DND-41 (cell line): ENCODE results near the gene SAMD11.

ENCODE experiments used
- ATAC-seq: fragments of 200-7000 bp; cut with Tn5 transposase; 3 replicates; pipeline ENCODE4 v1.9.1; 2021; ENCODE audit warnings: low read depth; ENCODE audit not compliant: insufficient read depth
- DNase-seq: peaks from one replicate; pipeline ENCODE4 v3.0.0-alpha.2; 2020
- H2AFZ ChIP-seq: 2 replicates; pipeline ENCODE4 v1.6.0; 2012; ENCODE audit warnings: low read depth, low read length
- H3K27ac ChIP-seq: 2 replicates; pipeline ENCODE4 v1.5.1; 2012; ENCODE audit warnings: low read length, inconsistent platforms
- H3K27me3 ChIP-seq: fragments of 200-600 bp; sonication (generic); 2 replicates; pipeline ENCODE4 v1.6.0; 2012; ENCODE audit warnings: low read length, mild to moderate bottlenecking, inconsistent platforms; ENCODE audit not compliant: insufficient read depth, poor library complexity
- H3K36me3 ChIP-seq: 2 replicates; pipeline ENCODE4 v1.5.1; 2012; ENCODE audit warnings: low read length, inconsistent platforms; ENCODE audit not compliant: insufficient read depth
- H3K4me1 ChIP-seq: 2 replicates; pipeline ENCODE4 v1.5.1; 2012; ENCODE audit warnings: mild to moderate bottlenecking, low read length; ENCODE audit not compliant: insufficient read depth
- H3K4me2 ChIP-seq: 2 replicates; pipeline ENCODE4 v1.6.0; 2012; ENCODE audit warnings: mild to moderate bottlenecking, moderate library complexity, low read length, inconsistent platforms; ENCODE audit not compliant: insufficient read depth
- H3K4me3 ChIP-seq, 2 experiments: fragments of 200-600 bp in 1 of 2; shearing (Covaris generic) in 1 of 2; 2 replicates each; pipeline ENCODE4 v1.5.1; 2012 to 2016; ENCODE audit warnings: inconsistent platforms in 2 of 2, low read length in 2 of 2, mild to moderate bottlenecking in 2 of 2, low read depth in 1 of 2, moderate library complexity in 1 of 2
- H3K79me2 ChIP-seq: 2 replicates; pipeline ENCODE4 v1.6.0; 2012; ENCODE audit warnings: low read length, inconsistent platforms; ENCODE audit not compliant: insufficient read depth
- H3K9ac ChIP-seq: 2 replicates; pipeline ENCODE4 v1.6.0; 2012; ENCODE audit warnings: low read depth, mild to moderate bottlenecking, inconsistent platforms, low read length, moderate library complexity
- H3K9me3 ChIP-seq: 2 replicates; pipeline ENCODE4 v1.5.1; 2012; ENCODE audit warnings: low read length, moderate library complexity, mild to moderate bottlenecking, inconsistent platforms; ENCODE audit not compliant: insufficient read depth, severe bottlenecking
- H4K20me1 ChIP-seq: 2 replicates; pipeline ENCODE4 v1.6.0; 2012; ENCODE audit warnings: low read length; ENCODE audit not compliant: insufficient read depth
- EZH2 ChIP-seq: IDR thresholded peaks from 3 replicates; pipeline ENCODE4 v1.6.1; 2012; ENCODE audit warnings: borderline replicate concordance, low read depth, mild to moderate bottlenecking, moderate library complexity, low read length, inconsistent platforms; ENCODE audit not compliant: severe bottlenecking
- TF ChIP-seq, protein P1 (sequence below): IDR thresholded peaks from 2 replicates; pipeline ENCODE4 v1.5.1; 2012; ENCODE audit warnings: borderline replicate concordance, low read length, moderate library complexity, mild to moderate bottlenecking; ENCODE audit not compliant: poor library complexity, severe bottlenecking; ENCODE audit errors: extremely low read depth

Gene SAMD11

DNA sequence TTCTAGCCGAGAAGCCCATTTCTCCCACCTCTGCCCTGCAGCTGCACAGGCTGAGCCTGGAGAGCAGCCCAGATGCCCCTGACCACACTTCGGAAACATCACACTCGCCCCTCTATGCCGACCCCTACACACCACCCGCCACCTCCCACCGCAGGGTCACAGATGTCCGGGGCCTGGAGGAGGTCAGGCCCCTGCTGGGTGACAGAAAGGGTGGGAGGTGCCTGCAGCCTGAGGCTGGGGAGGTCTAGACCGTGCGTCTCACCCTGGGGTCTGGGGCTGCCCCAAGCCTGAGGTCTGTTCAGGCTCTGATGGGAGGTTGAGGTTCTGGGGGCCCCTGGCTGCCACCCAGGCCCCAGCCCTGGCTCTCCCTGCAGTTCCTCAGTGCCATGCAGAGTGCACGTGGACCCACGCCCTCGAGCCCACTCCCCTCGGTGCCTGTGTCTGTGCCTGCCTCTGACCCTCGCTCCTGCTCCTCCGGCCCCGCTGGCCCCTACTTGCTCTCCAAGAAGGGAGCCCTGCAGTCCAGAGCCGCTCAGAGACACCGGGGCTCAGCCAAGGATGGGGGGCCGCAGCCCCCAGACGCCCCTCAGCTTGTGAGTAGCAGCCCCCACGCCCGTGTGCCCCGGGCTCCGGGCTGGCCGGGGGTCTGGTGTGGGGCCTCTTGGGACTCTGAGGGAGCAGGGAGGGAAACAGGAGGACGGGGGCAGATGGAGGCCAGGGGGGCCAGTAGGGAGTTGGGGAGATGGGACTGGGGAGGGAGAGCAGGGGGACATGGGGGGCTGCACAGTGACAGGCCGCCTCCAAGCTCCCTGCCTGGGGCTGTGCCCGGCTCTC is 50.0 kb downstream of the SAMD11 start:
- Histone ChIP-seq H3K9me3 (no peaks in the 10 kb centered on the region), H3K36me3 (no peaks in the 10 kb centered on the region), H3K4me2 (no peak overlapping the region), H3K9ac (no peak overlapping the region), H3K79me2 (no peaks in the 10 kb centered on the region), H3K27me3 (peaks cover 9% of the 10 kb centered on the region), H3K27ac (no peak overlapping the region), H4K20me1 (no peaks in the 10 kb centered on the region; the same call in 1 of the 2 replicates), H2AFZ (no peak overlapping the region), H3K4me3 (no peak overlapping the region), H3K4me1 (peaks cover 15% of the 10 kb centered on the region)
- DNase-seq (no peak), ATAC-seq (no peak)
- no peak for TF ChIP-seq EZH2
- TF ChIP-seq, protein P1, sequence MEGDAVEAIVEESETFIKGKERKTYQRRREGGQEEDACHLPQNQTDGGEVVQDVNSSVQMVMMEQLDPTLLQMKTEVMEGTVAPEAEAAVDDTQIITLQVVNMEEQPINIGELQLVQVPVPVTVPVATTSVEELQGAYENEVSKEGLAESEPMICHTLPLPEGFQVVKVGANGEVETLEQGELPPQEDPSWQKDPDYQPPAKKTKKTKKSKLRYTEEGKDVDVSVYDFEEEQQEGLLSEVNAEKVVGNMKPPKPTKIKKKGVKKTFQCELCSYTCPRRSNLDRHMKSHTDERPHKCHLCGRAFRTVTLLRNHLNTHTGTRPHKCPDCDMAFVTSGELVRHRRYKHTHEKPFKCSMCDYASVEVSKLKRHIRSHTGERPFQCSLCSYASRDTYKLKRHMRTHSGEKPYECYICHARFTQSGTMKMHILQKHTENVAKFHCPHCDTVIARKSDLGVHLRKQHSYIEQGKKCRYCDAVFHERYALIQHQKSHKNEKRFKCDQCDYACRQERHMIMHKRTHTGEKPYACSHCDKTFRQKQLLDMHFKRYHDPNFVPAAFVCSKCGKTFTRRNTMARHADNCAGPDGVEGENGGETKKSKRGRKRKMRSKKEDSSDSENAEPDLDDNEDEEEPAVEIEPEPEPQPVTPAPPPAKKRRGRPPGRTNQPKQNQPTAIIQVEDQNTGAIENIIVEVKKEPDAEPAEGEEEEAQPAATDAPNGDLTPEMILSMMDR, result no peak

DNA sequence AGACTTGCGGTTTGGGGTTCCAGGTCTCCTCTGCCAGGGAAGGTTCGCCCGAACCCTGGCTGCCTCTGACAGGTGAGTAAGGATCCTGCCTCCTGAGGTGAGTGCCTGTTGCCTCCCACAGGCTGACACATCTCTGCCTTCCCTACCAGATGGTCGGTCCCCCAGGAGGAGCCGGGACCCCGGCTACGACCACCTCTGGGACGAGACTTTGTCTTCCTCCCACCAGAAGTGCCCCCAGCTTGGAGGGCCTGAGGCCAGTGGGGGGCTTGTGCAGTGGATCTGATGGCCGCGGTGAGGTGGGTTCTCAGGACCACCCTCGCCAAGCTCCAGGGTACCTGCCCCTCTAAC is 50.5 kb downstream of the SAMD11 start:
- Histone ChIP-seq H3K4me3 (no peak overlapping the region), H3K4me1 (peaks cover 15% of the 10 kb centered on the region), H3K27me3 (peaks cover 9% of the 10 kb centered on the region), H3K9ac (no peak overlapping the region), H2AFZ (no peak overlapping the region), H3K27ac (no peak overlapping the region), H3K4me2 (no peak overlapping the region), H3K9me3 (no peaks in the 10 kb centered on the region), H3K79me2 (no peaks in the 10 kb centered on the region), H3K36me3 (no peaks in the 10 kb centered on the region), H4K20me1 (no peaks in the 10 kb centered on the region; the same call in 1 of the 2 replicates)
- DNase-seq (no peak), ATAC-seq (no peak)
- no peak for TF ChIP-seq EZH2
- TF ChIP-seq, protein P1, result no peak

DNA sequence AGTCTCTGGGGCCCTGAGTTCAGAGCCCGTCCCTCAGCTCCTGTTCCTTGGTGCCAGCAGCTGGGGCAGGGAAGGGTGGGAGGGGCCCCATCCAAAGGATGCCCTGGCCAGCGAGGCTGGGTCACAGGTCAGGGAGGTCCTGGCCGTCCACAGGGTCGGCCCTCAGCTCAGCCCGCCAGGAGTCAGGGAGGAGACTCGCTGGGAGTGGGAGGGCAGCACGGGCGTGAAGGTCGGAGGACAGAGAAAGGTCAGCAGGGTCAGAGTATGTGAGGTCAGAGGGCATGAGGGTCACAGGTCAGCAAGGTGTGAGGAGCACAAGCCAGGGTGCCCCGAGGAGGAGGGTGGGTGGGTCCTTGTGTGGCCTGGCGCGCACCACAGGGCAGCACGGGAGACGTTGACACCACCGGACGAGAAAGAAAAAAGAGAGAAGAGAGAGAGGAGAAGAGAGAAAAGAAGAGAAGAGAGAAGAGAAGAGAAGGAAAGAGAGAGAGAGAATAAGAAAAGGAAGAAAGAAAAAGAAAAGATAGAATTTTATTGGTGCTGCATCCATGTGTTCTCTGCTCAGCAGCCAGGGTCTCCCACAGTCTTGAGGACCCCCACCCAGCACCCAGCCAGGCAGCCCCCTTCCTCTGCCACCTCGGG is 51.1 kb downstream of the SAMD11 start:
- Histone ChIP-seq H3K4me1 (peaks cover 15% of the 10 kb centered on the region), H3K27me3 (peaks cover 9% of the 10 kb centered on the region), H2AFZ (no peak overlapping the region), H3K36me3 (no peaks in the 10 kb centered on the region), H3K9me3 (no peaks in the 10 kb centered on the region), H3K79me2 (no peaks in the 10 kb centered on the region), H4K20me1 (peaks cover 4% of the 10 kb centered on the region), H3K4me2 (no peak overlapping the region), H3K9ac (no peak overlapping the region), H3K4me3 (no peak overlapping the region), H3K27ac (no peak overlapping the region)
- no peak for DNase-seq
- ATAC-seq, result no peak
- TF ChIP-seq, protein P1, result no peak
- no peak for TF ChIP-seq EZH2
